ENCODE data around the gene PTGIR. TPM values are rescaled to one million over a fixed set of nuclear protein-coding genes. Genes with fewer than 3 reads are reported as not detected.

Gene PTGIR
- 0.22 TPM in 1 of 5 replicates, not detected in the others for total RNA-seq (2022; extraction: Qiagen RNA extraction; ENCODE audit: low read depth)

GRCh38 chr19:46624958-46625661 is at the start of gene PTGIR:
Gene PTGIR, minus strand, starts transcription at chr19:46625089. Its CDS starts 864 bp downstream, at chr19:46624225.

GRCh38 chr19:46661020-46661731 is 36.3 kb upstream of the PTGIR start, which contains the start of gene DACT3:
Gene DACT3, minus strand, starts transcription at chr19:46661182. Its CDS starts 118 bp downstream, at chr19:46661064.

GRCh38 chr19:46635920-46636761 is 11.3 kb upstream of the PTGIR start, which contains the start of gene GNG8:
Gene GNG8, minus strand, starts transcription at chr19:46636202. Its CDS starts 1,520 bp downstream, at chr19:46634682.

GRCh38 chr19:46601318-46602224 is 23.3 kb downstream of the PTGIR start, which contains the start of gene CALM3:
Gene CALM3, plus strand, starts transcription at chr19:46601330. Its CDS starts 105 bp downstream, at chr19:46601435.

Other genes with a start within 250 kb of the PTGIR start
- not detected in 5 replicates for gene CCDC8, start 211.5 kb downstream of the PTGIR start, total RNA-seq (2022; extraction: Qiagen RNA extraction; ENCODE audit: low read depth)
- not detected in 5 replicates for gene PNMA8C, start 196.2 kb downstream of the PTGIR start, total RNA-seq (2022; extraction: Qiagen RNA extraction; ENCODE audit: low read depth)
- 8.8 to 12.0 TPM (median 11.0 TPM) in 5 replicates for gene PNMA8A, start 153.5 kb downstream of the PTGIR start, total RNA-seq (2022; extraction: Qiagen RNA extraction; ENCODE audit: low read depth)
- not detected in 5 replicates for gene PNMA8B, start 129.2 kb downstream of the PTGIR start, total RNA-seq (2022; extraction: Qiagen RNA extraction; ENCODE audit: low read depth)
- gene CALM3, start 23.8 kb downstream of the PTGIR start, total RNA-seq (2022; extraction: Qiagen RNA extraction; ENCODE audit: low read depth): 201 to 250 TPM (median 241 TPM) in 5 replicates
- not detected in 5 replicates for gene GNG8, start 11.1 kb upstream of the PTGIR start, total RNA-seq (2022; extraction: Qiagen RNA extraction; ENCODE audit: low read depth)
- gene DACT3, start 36.1 kb upstream of the PTGIR start, total RNA-seq (2022; extraction: Qiagen RNA extraction; ENCODE audit: low read depth): 0.22 to 0.37 TPM (median 0.25 TPM) in 5 replicates
- gene PRKD2, start 92.0 kb upstream of the PTGIR start, total RNA-seq (2022; extraction: Qiagen RNA extraction; ENCODE audit: low read depth): 22.5 to 37.0 TPM (median 30.5 TPM) in 5 replicates
- 16.4 to 23.8 TPM (median 20.9 TPM) in 5 replicates for gene FKRP, start 121.0 kb upstream of the PTGIR start, total RNA-seq (2022; extraction: Qiagen RNA extraction; ENCODE audit: low read depth)
- 67.5 to 92.1 TPM (median 84.7 TPM) in 5 replicates for gene STRN4, start 121.4 kb upstream of the PTGIR start, total RNA-seq (2022; extraction: Qiagen RNA extraction; ENCODE audit: low read depth)
- 228 to 282 TPM (median 257 TPM) in 5 replicates for gene SLC1A5, start 163.5 kb upstream of the PTGIR start, total RNA-seq (2022; extraction: Qiagen RNA extraction; ENCODE audit: low read depth)
- 231 to 323 TPM (median 313 TPM) in 5 replicates for gene AP2S1, start 225.8 kb upstream of the PTGIR start, total RNA-seq (2022; extraction: Qiagen RNA extraction; ENCODE audit: low read depth)
- gene ARHGAP35, start 235.9 kb upstream of the PTGIR start, total RNA-seq (2022; extraction: Qiagen RNA extraction; ENCODE audit: low read depth): 21.4 to 28.9 TPM (median 27.9 TPM) in 5 replicates